ACC112 (cell line): ENCODE data around the gene TEX13C.
"Not testable (repeated sequence)": the region's sequence is repeated elsewhere in the genome, so short reads cannot be mapped to it uniquely, and the experiment has no call there.

Experiments used
- H2AFZ ChIP-seq: fragments of 200-600 bp; sonication (generic); one replicate; pipeline ENCODE4 v1.6.0; 2017; ENCODE audit warnings: antibody characterized with exemption, low read length; ENCODE audit not compliant: unreplicated experiment
- H3K27ac ChIP-seq: fragments of 200-600 bp; sonication (generic); 2 replicates; pipeline ENCODE4 v1.5.1; 2014; ENCODE audit warnings: low read depth, mild to moderate bottlenecking, antibody characterized with exemption, low read length, moderate library complexity
- H3K27me3 ChIP-seq: fragments of 200-600 bp; sonication (generic); 2 replicates; pipeline ENCODE4 v1.6.1; 2014; ENCODE audit warnings: mild to moderate bottlenecking, antibody characterized with exemption, low read length, moderate library complexity, mixed read lengths; ENCODE audit not compliant: insufficient read depth
- H3K36me3 ChIP-seq: fragments of 200-600 bp; sonication (generic); 2 replicates; pipeline ENCODE4 v1.6.1; 2016; ENCODE audit warnings: mild to moderate bottlenecking, antibody characterized with exemption, low read length, moderate library complexity, mixed read lengths; ENCODE audit not compliant: insufficient read depth
- H3K4me1 ChIP-seq: fragments of 200-600 bp; sonication (generic); one replicate; pipeline ENCODE4 v1.6.1; 2016; ENCODE audit warnings: low read length, mixed read lengths; ENCODE audit not compliant: insufficient read depth, unreplicated experiment, control insufficient read depth
- H3K4me3 ChIP-seq: fragments of 200-600 bp; sonication (generic); 2 replicates; pipeline ENCODE4 v1.5.1; 2014; ENCODE audit warnings: mild to moderate bottlenecking, low read depth, low read length
- H3K79me2 ChIP-seq: fragments of 200-600 bp; sonication (generic); one replicate; pipeline ENCODE4 v1.6.0; 2016; ENCODE audit warnings: low read length; ENCODE audit not compliant: control insufficient read depth, unreplicated experiment, insufficient read depth

TEX13C gene

GRCh38 chrX:125308653-125309052, 11.0 kb upstream of the TEX13C start:
- H3K27me3 ChIP-seq: no peaks in the 10 kb centered on the region
- H3K4me1 ChIP-seq: no peaks in the 10 kb centered on the region
- H3K79me2 ChIP-seq: no peaks in the 10 kb centered on the region
- no peak overlapping the region for H3K4me3 ChIP-seq
- no peak overlapping the region for H3K27ac ChIP-seq
- no peak overlapping the region for H2AFZ ChIP-seq
- no peaks in the 10 kb centered on the region for H3K36me3 ChIP-seq

GRCh38 chrX:125319166-125319565, 505 bp upstream of the TEX13C start:
- not testable (repeated sequence) for H2AFZ ChIP-seq, H3K36me3 ChIP-seq, H3K27ac ChIP-seq, H3K4me3 ChIP-seq, H3K79me2 ChIP-seq, H3K27me3 ChIP-seq, H3K4me1 ChIP-seq

DNA sequence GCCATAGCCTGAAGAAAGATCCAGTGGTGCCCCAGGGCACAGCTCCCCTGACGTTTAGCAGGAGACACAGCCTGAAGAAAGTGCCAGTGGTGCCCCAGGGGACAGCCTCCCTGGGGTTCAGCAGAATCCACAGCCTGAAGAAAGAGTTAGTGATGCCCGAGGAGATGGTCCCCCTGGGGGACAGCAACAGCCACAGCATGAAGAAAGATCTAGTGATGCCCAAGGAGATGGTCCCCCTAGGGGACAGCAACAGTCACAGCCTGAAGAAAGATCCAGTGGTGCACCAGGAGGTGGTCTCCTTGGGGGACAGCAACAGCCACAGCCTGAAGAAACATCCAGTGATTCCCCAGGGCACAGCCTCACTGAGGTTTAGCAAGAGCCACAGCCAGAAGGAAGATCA, 2.8 kb downstream of the TEX13C start:
- no peaks in the 10 kb centered on the region for H3K27me3 ChIP-seq

DNA sequence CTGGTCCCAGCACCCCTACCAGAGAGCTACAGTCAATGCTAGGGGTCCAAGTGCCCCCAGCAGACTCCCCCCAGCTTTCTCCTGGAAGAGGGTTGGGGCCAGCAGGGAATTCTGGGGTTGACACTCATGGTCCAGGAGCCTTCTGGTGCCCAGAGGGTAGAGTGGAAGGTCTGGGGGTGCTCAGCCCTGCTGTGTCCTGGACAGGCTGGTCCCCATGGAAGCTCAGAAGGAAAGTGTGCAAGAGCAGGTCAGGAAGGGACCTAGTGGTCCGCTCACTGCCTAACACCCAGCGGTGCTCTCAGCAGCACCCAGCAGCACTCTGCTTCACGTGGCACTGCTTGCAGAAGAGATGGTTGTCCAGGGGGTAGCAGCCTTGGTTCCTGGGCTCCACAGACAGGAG, 6.9 kb downstream of the TEX13C start:
- Histone ChIP-seq H3K4me1 (no peaks in the 10 kb centered on the region), H3K79me2 (no peaks in the 10 kb centered on the region), H3K27me3 (no peaks in the 10 kb centered on the region), H3K36me3 (no peaks in the 10 kb centered on the region), H3K27ac (no peak overlapping the region), H3K4me3 (no peak overlapping the region), H2AFZ (no peak overlapping the region)

More for the DNA sequence above, 2.8 kb downstream of the TEX13C start:
- Histone ChIP-seq H3K4me3 (no peak overlapping the region), H3K79me2 (no peaks in the 10 kb centered on the region), H3K27ac (no peak overlapping the region), H2AFZ (no peak overlapping the region), H3K4me1 (no peaks in the 10 kb centered on the region), H3K36me3 (no peaks in the 10 kb centered on the region)

GRCh38 chrX:125327891-125328290, 8.2 kb downstream of the TEX13C start:
- Histone ChIP-seq H3K36me3 (no peaks in the 10 kb centered on the region), H3K79me2 (no peaks in the 10 kb centered on the region), H3K27ac (no peak overlapping the region), H2AFZ (no peak overlapping the region), H3K4me3 (no peak overlapping the region), H3K27me3 (no peaks in the 10 kb centered on the region), H3K4me1 (no peaks in the 10 kb centered on the region)

- Histone ChIP-seq H3K4me1 (no peaks in the 10 kb centered on the region), H2AFZ (no peak overlapping the region), H3K27me3 (no peaks in the 10 kb centered on the region), H3K27ac (no peak overlapping the region), H3K36me3 (no peaks in the 10 kb centered on the region), H3K4me3 (no peak overlapping the region), H3K79me2 (no peaks in the 10 kb centered on the region)
Measured at GRCh38 chrX:125333583-125333982, 13.9 kb downstream of the TEX13C start.

DNA sequence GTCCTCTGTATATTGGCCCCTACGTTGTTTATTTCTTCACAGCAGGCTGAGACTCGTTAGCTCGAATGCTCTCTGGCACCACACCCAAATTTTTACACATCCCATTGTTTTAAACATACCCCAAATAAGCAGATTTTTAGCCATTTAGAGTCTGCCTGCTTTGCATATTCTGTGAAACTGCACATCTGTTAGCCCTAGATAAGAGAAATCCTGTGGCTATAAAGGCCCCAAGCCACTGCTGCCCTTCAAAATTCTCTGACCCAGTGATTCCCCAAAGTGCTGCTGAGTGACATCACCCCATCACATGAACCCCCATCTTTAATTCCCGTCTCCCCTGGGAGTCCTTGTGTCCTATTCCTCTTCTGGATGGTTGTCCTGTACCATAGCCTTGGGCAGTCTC, 20.8 kb downstream of the TEX13C start:
- Histone ChIP-seq H3K27me3 (no peaks in the 10 kb centered on the region), H3K79me2 (no peaks in the 10 kb centered on the region), H3K4me3 (no peak overlapping the region), H3K4me1 (no peaks in the 10 kb centered on the region), H3K36me3 (no peaks in the 10 kb centered on the region), H2AFZ (no peak overlapping the region), H3K27ac (no peak overlapping the region)

GRCh38 chrX:125374169-125374568, 54.5 kb downstream of the TEX13C start:
- no peaks in the 10 kb centered on the region for H3K79me2 ChIP-seq
- no peaks in the 10 kb centered on the region for H3K36me3 ChIP-seq
- no peaks in the 10 kb centered on the region for H3K27me3 ChIP-seq
- H3K4me3 ChIP-seq: no peak overlapping the region
- H2AFZ ChIP-seq: no peak overlapping the region
- H3K4me1 ChIP-seq: no peaks in the 10 kb centered on the region
- H3K27ac ChIP-seq: no peak overlapping the region
